Measurements from ENCODE around the gene C2orf72.
A peak's percentile ranks its signal among the peaks of the same experiment; 100 is the strongest.
"Not testable (repeated sequence)": the region's sequence is repeated elsewhere in the genome, so short reads cannot be mapped to it uniquely, and the experiment has no call there.

Gene C2orf72

DNA sequence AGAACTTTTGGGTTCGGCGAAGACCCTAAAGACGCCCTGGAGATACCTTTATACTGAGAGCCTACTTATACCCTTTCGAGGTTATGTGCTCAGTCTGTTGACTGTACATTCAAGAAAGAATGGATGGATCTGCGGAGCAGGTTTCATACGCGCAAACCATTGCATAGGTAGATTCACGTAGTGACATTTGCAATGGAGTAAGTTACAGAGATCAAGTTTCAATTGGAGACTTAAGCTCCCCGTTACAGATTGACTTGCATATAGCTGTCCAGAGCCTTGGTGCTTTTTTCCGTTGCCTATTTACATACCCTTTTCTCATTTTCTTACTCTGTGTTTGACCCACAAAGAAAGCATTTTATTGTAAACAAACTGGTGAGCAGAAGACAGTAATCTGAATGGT lies 20.3 kb downstream of the C2orf72 start:
- Histone ChIP-seq H3K4me1 (ENCODE audit: control insufficient read depth, insufficient read depth, low read length) (peaks cover 7% of the 10 kb centered on the region), H3K4me3 (ENCODE audit: low read depth, low read length) (peak overlapping the region; percentile 91), H3K27ac (ENCODE audit: low read depth, low read length) (peak overlapping the region; percentile 96), H3K36me3 (ENCODE audit: control insufficient read depth, insufficient read depth, low read length) (peaks cover 20% of the 10 kb centered on the region), H3K9me3 (ENCODE audit: control insufficient read depth, insufficient read depth, low read length) (no peaks in the 10 kb centered on the region), H3K27me3 (ENCODE audit: control insufficient read depth, insufficient read depth, low read length) (peaks cover 15% of the 10 kb centered on the region), H3K9ac (ENCODE audit: low read depth, low read length) (peak overlapping the region; percentile 97)

DNA sequence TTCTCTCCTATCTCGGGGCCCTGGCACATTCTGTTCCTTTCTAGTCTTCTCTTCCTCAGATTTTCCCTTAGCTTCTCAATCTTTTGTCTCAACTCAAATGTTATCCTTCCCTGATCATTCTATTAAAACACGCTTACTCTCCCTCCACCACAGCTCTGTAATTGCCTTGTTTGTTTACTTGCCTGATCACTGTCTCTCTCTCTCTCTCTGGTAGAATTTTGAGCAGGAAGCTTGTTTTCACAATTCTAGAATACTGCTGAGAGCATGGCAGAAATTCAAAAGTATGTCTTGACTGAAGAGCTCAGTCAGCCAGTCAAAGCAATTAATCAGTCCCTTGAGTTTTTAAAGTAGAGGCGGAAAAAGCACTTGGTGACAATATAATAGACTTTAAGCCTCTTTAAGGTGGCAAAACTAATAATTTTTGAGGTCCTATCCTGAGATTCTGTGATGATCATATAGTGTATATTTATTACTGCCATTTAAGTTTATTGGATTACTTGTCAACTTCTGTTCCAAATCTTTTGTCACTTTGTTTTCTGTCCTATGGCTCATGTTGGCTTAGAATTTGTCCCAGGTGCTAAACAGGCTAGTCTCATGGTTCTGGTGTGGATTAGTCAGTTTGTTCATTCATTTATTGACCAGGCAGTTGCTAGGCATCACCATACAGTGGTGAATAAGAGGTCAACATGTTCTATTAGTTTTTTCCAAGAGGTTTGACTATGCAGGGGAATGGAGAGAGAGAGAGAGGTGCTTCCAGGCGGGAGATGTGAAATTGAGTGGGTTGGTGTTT lies 21.6 kb downstream of the C2orf72 start:
- H3K27ac ChIP-seq (ENCODE audit: low read depth, low read length), result no peak overlapping the region
- H3K4me1 ChIP-seq (ENCODE audit: control insufficient read depth, insufficient read depth, low read length), result peaks cover 7% of the 10 kb centered on the region
- no peak overlapping the region for H3K9ac ChIP-seq (ENCODE audit: low read depth, low read length)
- H3K4me3 ChIP-seq (ENCODE audit: low read depth, low read length), result no peak overlapping the region; the same call in 1 of the 2 replicates
- H3K27me3 ChIP-seq (ENCODE audit: control insufficient read depth, insufficient read depth, low read length), result peaks cover 7% of the 10 kb centered on the region
- no peaks in the 10 kb centered on the region for H3K9me3 ChIP-seq (ENCODE audit: control insufficient read depth, insufficient read depth, low read length)
- peaks cover 33% of the 10 kb centered on the region for H3K36me3 ChIP-seq (ENCODE audit: control insufficient read depth, insufficient read depth, low read length)

DNA sequence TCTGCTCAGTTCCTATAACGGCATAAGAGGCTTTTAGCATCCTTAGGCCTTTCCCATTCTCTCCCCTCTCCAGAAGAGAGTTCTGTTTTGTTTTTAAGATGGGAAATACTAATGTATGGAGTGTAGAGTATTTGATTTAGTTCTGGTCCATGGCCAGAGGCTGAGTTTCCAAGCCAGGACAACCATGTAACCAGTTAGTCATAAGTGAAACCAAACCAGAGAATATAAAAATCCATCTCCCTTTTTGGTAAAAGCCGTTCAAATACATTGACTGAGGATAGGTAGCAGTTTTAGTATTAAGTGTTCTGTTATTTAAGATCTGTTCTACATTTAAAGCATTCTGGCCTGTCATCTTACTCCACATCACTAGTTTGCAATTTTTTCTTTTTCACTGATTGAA lies 22.4 kb downstream of the C2orf72 start:
- Histone ChIP-seq H3K27me3 (ENCODE audit: control insufficient read depth, insufficient read depth, low read length) (no peaks in the 10 kb centered on the region), H3K4me1 (ENCODE audit: control insufficient read depth, insufficient read depth, low read length) (peaks cover 7% of the 10 kb centered on the region), H3K9ac (ENCODE audit: low read depth, low read length) (no peak overlapping the region), H3K4me3 (ENCODE audit: low read depth, low read length) (no peak overlapping the region), H3K9me3 (ENCODE audit: control insufficient read depth, insufficient read depth, low read length) (no peaks in the 10 kb centered on the region), H3K27ac (ENCODE audit: low read depth, low read length) (no peak overlapping the region), H3K36me3 (ENCODE audit: control insufficient read depth, insufficient read depth, low read length) (peaks cover 41% of the 10 kb centered on the region)

DNA sequence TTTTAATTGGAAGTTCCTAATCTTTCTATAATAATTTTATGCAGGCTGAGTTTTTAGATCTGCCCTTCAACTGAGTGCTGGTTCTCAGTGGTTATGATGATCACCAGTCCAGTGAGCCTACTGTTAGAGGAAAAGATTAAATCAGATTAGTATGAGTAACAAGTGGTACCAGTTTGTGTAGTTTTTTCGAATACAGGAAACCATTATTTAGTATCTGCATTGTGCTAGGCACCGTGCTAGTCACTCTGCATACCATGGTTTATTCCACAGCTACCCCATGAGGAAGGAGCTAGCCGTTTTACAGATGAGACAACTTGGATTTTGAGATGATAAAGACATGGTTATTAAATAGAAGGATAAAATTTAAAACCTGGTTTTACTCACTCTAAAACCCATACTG lies 25.5 kb downstream of the C2orf72 start:
- Histone ChIP-seq H3K4me3 (ENCODE audit: low read depth, low read length) (no peak overlapping the region), H3K36me3 (ENCODE audit: control insufficient read depth, insufficient read depth, low read length) (peaks cover 68% of the 10 kb centered on the region), H3K9me3 (ENCODE audit: control insufficient read depth, insufficient read depth, low read length) (no peaks in the 10 kb centered on the region), H3K9ac (ENCODE audit: low read depth, low read length) (no peak overlapping the region), H3K27me3 (ENCODE audit: control insufficient read depth, insufficient read depth, low read length) (no peaks in the 10 kb centered on the region), H3K4me1 (ENCODE audit: control insufficient read depth, insufficient read depth, low read length) (peaks cover 5% of the 10 kb centered on the region), H3K27ac (ENCODE audit: low read depth, low read length) (no peak overlapping the region)

DNA sequence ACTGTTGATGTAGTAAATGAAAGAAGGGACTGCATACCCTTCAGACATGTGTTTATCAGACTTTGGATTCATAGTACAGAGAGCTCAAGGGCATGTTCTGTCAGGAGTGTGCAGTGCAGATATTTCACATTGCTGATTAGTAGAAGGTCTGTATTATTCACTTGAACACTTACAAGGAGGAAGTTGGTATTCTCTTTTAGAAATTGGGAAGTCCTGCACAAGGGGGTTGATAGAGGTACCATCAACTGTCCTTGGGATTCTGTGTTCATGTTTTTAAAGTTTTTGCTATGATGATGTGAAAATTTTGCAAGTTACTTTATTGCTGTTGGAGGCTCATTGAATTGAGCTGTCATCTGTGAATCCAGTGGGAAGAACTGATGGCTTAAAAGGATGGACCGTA lies 26.0 kb downstream of the C2orf72 start:
- Histone ChIP-seq H3K9me3 (ENCODE audit: control insufficient read depth, insufficient read depth, low read length) (no peaks in the 10 kb centered on the region), H3K36me3 (ENCODE audit: control insufficient read depth, insufficient read depth, low read length) (peaks cover 74% of the 10 kb centered on the region), H3K4me3 (ENCODE audit: low read depth, low read length) (no peak overlapping the region), H3K27ac (ENCODE audit: low read depth, low read length) (no peak overlapping the region), H3K27me3 (ENCODE audit: control insufficient read depth, insufficient read depth, low read length) (no peaks in the 10 kb centered on the region), H3K9ac (ENCODE audit: low read depth, low read length) (no peak overlapping the region), H3K4me1 (ENCODE audit: control insufficient read depth, insufficient read depth, low read length) (no peaks in the 10 kb centered on the region)

DNA sequence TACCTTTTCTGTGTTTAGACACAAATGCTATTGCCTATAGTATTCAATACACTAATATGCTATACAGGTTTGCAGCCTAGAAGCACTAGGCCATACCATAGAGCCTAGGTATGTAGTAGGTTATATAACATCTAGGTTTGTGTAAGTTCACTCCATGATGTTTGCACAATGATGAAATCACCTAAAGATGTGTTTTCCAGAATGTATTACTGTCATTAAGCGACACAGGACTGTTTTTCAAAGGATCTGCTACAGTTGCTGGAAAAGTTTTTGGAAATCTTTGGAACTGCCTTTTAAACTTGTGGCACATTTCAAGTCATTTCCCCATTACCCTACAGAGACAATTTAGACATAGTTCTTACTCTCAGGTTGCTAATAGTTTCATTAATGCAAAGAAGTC lies 28.6 kb downstream of the C2orf72 start:
- Histone ChIP-seq H3K9me3 (ENCODE audit: control insufficient read depth, insufficient read depth, low read length) (no peaks in the 10 kb centered on the region), H3K36me3 (ENCODE audit: control insufficient read depth, insufficient read depth, low read length) (peaks cover 97% of the 10 kb centered on the region), H3K4me3 (ENCODE audit: low read depth, low read length) (no peak overlapping the region), H3K27ac (ENCODE audit: low read depth, low read length) (no peak overlapping the region), H3K9ac (ENCODE audit: low read depth, low read length) (no peak overlapping the region), H3K27me3 (ENCODE audit: control insufficient read depth, insufficient read depth, low read length) (no peaks in the 10 kb centered on the region), H3K4me1 (ENCODE audit: control insufficient read depth, insufficient read depth, low read length) (no peaks in the 10 kb centered on the region)

DNA sequence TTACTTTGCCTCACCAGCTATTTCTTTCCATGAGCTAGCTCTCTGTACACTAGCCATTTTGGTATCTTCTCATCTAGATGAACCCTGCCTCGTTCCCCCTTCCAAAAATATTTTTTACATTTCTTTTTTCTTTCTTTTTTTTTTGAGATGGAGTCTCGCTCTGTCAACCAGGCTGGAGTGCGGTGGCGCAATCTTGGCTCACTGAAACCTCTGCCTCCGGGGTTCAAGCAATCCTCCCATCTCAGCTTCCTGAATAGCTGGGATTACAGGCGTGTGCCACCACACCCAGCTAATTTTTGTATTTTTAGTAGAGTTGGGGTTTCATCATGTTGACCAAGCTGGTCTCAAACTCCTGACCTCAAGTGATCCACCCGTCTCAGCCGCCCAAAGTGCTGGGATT lies 30.2 kb downstream of the C2orf72 start:
- not testable (repeated sequence) for H3K27me3 ChIP-seq (ENCODE audit: control insufficient read depth, insufficient read depth, low read length); H3K9ac ChIP-seq (ENCODE audit: low read depth, low read length); H3K4me3 ChIP-seq (ENCODE audit: low read depth, low read length); H3K9me3 ChIP-seq (ENCODE audit: control insufficient read depth, insufficient read depth, low read length); H3K27ac ChIP-seq (ENCODE audit: low read depth, low read length); H3K4me1 ChIP-seq (ENCODE audit: control insufficient read depth, insufficient read depth, low read length)
- H3K36me3 ChIP-seq (ENCODE audit: control insufficient read depth, insufficient read depth, low read length), result peaks cover 97% of the 10 kb centered on the region

DNA sequence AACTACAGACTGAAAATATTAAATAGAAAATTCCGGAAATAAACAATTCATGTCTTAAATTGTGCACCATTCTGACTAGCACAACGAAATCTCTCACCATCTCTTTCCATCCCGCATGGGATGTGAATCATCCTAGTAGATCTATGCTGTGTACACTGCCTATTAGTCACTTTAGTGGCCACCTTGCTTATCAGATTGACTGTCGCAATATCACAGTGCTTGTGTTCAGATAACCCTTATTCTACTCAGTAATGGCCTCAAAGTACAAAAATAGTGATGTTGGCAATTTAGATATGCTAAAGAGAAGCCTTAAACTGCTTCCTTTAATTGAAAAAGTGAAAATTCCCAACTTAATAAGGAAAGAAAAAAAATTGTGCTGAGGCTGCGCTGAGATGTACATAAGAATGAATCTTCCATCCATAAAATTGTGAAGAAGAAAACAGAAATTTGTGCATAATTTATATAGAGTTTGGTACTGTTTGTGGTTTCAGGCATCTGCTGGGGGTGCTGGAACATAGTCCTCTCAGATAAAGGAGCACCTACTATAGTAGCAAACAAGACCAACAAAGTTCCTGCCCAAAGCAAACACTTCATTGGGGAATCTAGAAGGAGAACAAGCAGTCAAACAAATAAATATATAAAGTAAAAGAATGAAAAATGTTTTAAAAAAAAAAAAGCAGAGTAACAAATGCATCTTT lies 31.4 kb downstream of the C2orf72 start:
- H3K4me1 ChIP-seq (ENCODE audit: control insufficient read depth, insufficient read depth, low read length), result no peaks in the 10 kb centered on the region
- no peaks in the 10 kb centered on the region for H3K9me3 ChIP-seq (ENCODE audit: control insufficient read depth, insufficient read depth, low read length)
- H3K4me3 ChIP-seq (ENCODE audit: low read depth, low read length), result no peak overlapping the region
- H3K9ac ChIP-seq (ENCODE audit: low read depth, low read length), result no peak overlapping the region
- H3K27me3 ChIP-seq (ENCODE audit: control insufficient read depth, insufficient read depth, low read length), result no peaks in the 10 kb centered on the region
- H3K36me3 ChIP-seq (ENCODE audit: control insufficient read depth, insufficient read depth, low read length), result peaks cover 97% of the 10 kb centered on the region
- H3K27ac ChIP-seq (ENCODE audit: low read depth, low read length), result no peak overlapping the region

DNA sequence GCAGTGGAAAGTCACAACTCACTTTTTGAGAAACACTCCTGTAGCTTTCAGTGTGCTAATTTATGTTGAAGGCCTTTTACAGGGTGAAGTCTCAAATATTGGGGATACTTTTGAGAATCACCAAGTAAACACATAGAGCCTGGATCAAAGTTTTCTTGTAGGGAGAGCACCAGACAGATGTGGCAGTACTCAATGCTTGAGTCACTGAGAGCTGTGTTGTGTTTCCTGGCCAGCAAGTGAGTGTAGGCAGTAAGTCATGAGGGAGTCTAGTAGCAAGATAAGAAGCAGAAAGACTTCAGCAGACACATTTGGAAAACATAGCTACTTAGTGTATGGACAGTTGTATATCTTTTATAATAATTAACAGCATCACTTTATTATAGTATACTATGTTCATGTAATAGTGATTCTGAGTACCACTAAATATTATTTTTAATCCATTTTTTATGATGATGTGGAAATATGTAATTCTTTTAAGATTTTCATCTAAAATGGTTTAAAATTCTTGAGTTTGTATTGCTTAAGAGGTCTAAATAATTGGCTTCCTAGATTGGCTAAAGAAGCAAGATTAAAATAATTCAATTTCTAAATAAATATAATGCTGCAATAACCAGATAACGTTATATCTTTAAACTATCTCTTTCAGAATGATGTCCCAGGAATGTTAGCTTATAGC lies 32.2 kb downstream of the C2orf72 start:
- no peak overlapping the region for H3K9ac ChIP-seq (ENCODE audit: low read depth, low read length)
- peaks cover 95% of the 10 kb centered on the region for H3K36me3 ChIP-seq (ENCODE audit: control insufficient read depth, insufficient read depth, low read length)
- no peaks in the 10 kb centered on the region for H3K27me3 ChIP-seq (ENCODE audit: control insufficient read depth, insufficient read depth, low read length)
- no peaks in the 10 kb centered on the region for H3K4me1 ChIP-seq (ENCODE audit: control insufficient read depth, insufficient read depth, low read length)
- no peak overlapping the region for H3K4me3 ChIP-seq (ENCODE audit: low read depth, low read length)
- H3K27ac ChIP-seq (ENCODE audit: low read depth, low read length), result no peak overlapping the region
- H3K9me3 ChIP-seq (ENCODE audit: control insufficient read depth, insufficient read depth, low read length), result no peaks in the 10 kb centered on the region

DNA sequence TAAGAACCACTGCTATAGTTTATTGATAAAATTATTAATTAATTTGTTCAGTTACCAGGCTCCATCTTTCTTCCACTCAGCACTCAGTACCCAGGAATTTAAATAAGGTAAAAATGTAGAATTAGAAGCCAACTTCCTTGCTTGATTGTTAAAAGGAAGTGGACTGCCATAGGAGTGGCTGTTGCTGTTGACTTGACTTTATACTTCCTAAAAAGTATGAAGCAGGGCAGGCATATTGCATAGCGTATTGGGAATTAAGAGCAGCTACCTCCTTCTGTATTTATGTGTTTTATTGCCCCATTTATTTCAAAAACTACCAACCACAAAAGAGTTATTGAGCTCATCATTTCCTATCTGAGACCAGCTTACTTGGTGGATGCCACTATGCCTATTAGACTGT lies 47.2 kb downstream of the C2orf72 start:
- Histone ChIP-seq H3K27ac (ENCODE audit: low read depth, low read length) (no peak overlapping the region), H3K36me3 (ENCODE audit: control insufficient read depth, insufficient read depth, low read length) (peaks cover 97% of the 10 kb centered on the region), H3K4me1 (ENCODE audit: control insufficient read depth, insufficient read depth, low read length) (no peaks in the 10 kb centered on the region), H3K9me3 (ENCODE audit: control insufficient read depth, insufficient read depth, low read length) (no peaks in the 10 kb centered on the region), H3K27me3 (ENCODE audit: control insufficient read depth, insufficient read depth, low read length) (no peaks in the 10 kb centered on the region), H3K4me3 (ENCODE audit: low read depth, low read length) (no peak overlapping the region), H3K9ac (ENCODE audit: low read depth, low read length) (no peak overlapping the region)

DNA sequence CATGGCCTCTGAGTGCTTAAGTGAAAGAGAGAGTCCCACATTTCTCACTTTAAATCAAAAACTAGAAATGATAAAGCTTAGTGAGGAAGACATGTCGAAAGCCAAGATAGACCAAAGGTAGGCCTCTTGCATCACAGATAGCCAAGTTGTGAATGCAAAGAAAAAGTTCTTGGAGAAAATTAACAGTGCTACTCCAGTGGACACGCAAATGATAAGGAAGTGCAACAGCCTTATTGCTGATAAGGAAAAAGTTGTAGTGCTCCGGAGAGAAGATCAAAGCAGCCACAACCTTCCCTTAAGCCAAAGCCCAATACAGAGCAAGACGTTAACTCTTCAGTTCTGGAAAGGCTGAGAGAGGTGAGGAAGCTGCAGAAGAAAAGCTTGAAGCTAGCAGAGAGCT lies 51.4 kb downstream of the C2orf72 start:
- H3K27ac ChIP-seq (ENCODE audit: low read depth, low read length), result no peak overlapping the region
- no peak overlapping the region for H3K4me3 ChIP-seq (ENCODE audit: low read depth, low read length)
- no peak overlapping the region for H3K9ac ChIP-seq (ENCODE audit: low read depth, low read length)
- peaks cover 89% of the 10 kb centered on the region for H3K36me3 ChIP-seq (ENCODE audit: control insufficient read depth, insufficient read depth, low read length)
- no peaks in the 10 kb centered on the region for H3K27me3 ChIP-seq (ENCODE audit: control insufficient read depth, insufficient read depth, low read length)
- H3K9me3 ChIP-seq (ENCODE audit: control insufficient read depth, insufficient read depth, low read length), result no peaks in the 10 kb centered on the region
- H3K4me1 ChIP-seq (ENCODE audit: control insufficient read depth, insufficient read depth, low read length), result no peaks in the 10 kb centered on the region

All from HUES48 (cell line).